PC-9 (cell line): ENCODE results near the gene GPRC6A.

Experiments
- EZH2 ChIP-seq: fragments of 200-600 bp; sonication (generic); IDR thresholded peaks from 2 replicates; pipeline ENCODE4 v1.8.0; 2017; ENCODE audit warnings: antibody characterized with exemption, low read depth
- TF ChIP-seq, protein P1 (sequence below): fragments of 200-600 bp; sonication (generic); conservative IDR thresholded peaks from 2 replicates; pipeline ENCODE4 v1.6.1; 2017; ENCODE audit warnings: mixed run types, antibody characterized with exemption, mild to moderate bottlenecking, moderate library complexity

GRCh38 chr6:116801971-116802370 is 26.9 kb downstream of the GPRC6A start:
- TF ChIP-seq EZH2, result no peak
- TF ChIP-seq, protein P1, sequence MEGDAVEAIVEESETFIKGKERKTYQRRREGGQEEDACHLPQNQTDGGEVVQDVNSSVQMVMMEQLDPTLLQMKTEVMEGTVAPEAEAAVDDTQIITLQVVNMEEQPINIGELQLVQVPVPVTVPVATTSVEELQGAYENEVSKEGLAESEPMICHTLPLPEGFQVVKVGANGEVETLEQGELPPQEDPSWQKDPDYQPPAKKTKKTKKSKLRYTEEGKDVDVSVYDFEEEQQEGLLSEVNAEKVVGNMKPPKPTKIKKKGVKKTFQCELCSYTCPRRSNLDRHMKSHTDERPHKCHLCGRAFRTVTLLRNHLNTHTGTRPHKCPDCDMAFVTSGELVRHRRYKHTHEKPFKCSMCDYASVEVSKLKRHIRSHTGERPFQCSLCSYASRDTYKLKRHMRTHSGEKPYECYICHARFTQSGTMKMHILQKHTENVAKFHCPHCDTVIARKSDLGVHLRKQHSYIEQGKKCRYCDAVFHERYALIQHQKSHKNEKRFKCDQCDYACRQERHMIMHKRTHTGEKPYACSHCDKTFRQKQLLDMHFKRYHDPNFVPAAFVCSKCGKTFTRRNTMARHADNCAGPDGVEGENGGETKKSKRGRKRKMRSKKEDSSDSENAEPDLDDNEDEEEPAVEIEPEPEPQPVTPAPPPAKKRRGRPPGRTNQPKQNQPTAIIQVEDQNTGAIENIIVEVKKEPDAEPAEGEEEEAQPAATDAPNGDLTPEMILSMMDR, result no peak
